ENCODE results near the gene MYL10. TPM values are rescaled to one million over a fixed set of nuclear protein-coding genes. Genes with fewer than 3 reads are reported as not detected.

MYL10 gene
- total and polyA plus RNA-seq, 2 of the 8 experiments (the other 6 are each of a cell fraction or from before 2014, with no cell fraction given): 0.18 TPM; not detected in 1

DNA sequence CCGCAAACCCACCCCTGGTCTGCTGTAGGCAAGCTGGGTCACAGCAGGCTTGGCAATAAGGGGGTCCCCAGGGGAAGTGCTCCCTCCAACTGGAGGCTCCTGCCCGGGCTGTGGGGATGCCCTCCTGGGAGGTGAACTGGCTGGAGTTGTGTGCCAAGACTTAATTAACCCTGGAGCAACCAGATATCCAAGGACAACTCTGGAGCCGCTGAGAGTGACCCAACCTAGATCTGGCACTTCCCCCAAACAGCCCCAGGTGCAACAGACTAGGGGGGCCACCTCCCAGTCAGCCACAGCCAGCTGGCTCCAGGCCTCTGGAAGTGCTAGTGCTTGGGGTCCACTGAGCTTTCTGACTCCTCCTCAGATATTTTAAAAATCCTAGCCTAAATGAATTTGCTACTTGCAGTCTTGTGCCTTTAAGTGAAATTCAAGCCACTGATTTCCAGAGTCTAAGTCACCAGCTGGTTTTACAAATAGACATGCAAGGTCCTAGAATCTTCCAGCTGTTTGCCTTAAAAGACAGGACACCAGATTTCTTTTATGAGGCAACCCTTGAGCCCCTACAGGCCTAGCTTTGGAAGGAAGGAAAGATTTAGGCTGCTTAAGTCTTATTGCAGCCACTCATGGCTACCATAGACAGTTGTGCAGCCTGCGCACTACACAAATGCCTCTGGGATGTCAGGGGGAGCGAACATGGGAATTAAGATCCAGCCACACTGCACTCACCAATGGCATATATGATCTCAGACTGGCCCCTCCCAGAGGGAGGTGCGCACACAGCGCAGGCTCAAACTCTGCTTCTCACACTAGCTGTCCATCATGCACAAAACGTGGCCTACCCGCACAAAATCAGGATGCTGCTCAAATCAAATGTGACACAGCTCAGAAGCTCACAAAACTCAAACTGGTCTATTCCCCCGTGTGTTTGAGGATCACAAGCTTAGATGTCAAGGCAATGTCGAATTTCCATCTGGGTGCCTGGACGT, 42.6 kb upstream of the MYL10 start:
- H2BK12ac ChIP-seq (ENCODE audit: low read depth, low read length): peak overlapping the region; percentile 75; the same call in 1 of the 2 replicates
- H3K23ac ChIP-seq (ENCODE audit: insufficient read length): no peak overlapping the region
- no peak overlapping the region; a peak in 1 of 7 replicates for H3K9ac ChIP-seq (replicated peaks in 1 of 4; ENCODE audit: extremely low read depth in 1 of 4, low read depth in 3 of 4, low read length in 3 of 4)
- no peak overlapping the region for H2AK5ac ChIP-seq (ENCODE audit: low read depth, low read length)
- H4K8ac ChIP-seq (ENCODE audit: extremely low read depth, insufficient read depth, low read length): no peak overlapping the region; the same call in 1 of the 2 replicates
- no peak overlapping the region for H2BK120ac ChIP-seq (replicated peaks; ENCODE audit: low read depth, low read length)
- no peaks in the 10 kb centered on the region for H3K27me3 ChIP-seq (replicated peaks in 1 of 4; ENCODE audit: control insufficient read depth in 3 of 4, extremely low read depth in 1 of 4, insufficient read depth in 3 of 4, low read length in 3 of 4)
- CTCF ChIA-PET (ENCODE audit: partially characterized antibody): interaction anchor here (0.6 to 2.0 kb wide), 12 partner anchors 10 to 604 kb away, joined by 3 to 9 read pairs (median 4); no protein-coding TSS in a partner anchor
- 0 out of 2 replicates have a peak overlapping the region, but pooled peaks have one; percentile 10 for H2BK15ac ChIP-seq (ENCODE audit: low read length)
- no peaks in the 10 kb centered on the region for H3K23me2 ChIP-seq (ENCODE audit: low read depth, low read length)
- no peak overlapping the region; the same call in 1 of the 2 replicates for H3K18ac ChIP-seq (ENCODE audit: extremely low read depth, low read length)
- H3K9me3 ChIP-seq (ENCODE audit: insufficient read depth in 2 of 2, low read depth in 1 of 2, low read length in 1 of 2): no peaks in the 10 kb centered on the region
- no peak overlapping the region for H3K14ac ChIP-seq (ENCODE audit: insufficient read length)
- no peak overlapping the region for H4K91ac ChIP-seq (replicated peaks; ENCODE audit: insufficient read length, low read length)
- no peaks in the 10 kb centered on the region for H3K79me1 ChIP-seq (ENCODE audit: low read depth, low read length)
- H3K4ac ChIP-seq (replicated peaks; ENCODE audit: insufficient read length, low read depth, low read length): no peak overlapping the region
- no peak overlapping the region; the same call in 1 of the 2 replicates for H2BK20ac ChIP-seq (ENCODE audit: low read length)
- no peak overlapping the region for H3K27ac ChIP-seq (ENCODE audit: low read depth, low read length)
- 84% methylated on average over 12 of the region's 12 CpGs; no CpG with 5 or more reads in 1 of the 2 experiments for WGBS, 2 experiments (ENCODE audit: extremely low coverage in 1 of 2, insufficient coverage in 1 of 2, insufficient read length in 1 of 2, insufficient replicate concordance in 2 of 2, low coverage in 1 of 2, low lambda C conversion rate in 2 of 2, missing lambda C conversion rate in 1 of 2)
- H3K56ac ChIP-seq (replicated peaks; ENCODE audit: insufficient read length, low read depth, low read length): no peak overlapping the region
- H3K79me2 ChIP-seq (ENCODE audit: control insufficient read depth in 1 of 2, insufficient read depth in 2 of 2, low read length in 2 of 2): no peaks in the 10 kb centered on the region
- H4K5ac ChIP-seq (ENCODE audit: insufficient read length, low read depth, low read length): no peak overlapping the region
- FAIRE-seq: no peak
- DNase-seq (ENCODE audit: low read depth in 1 of 2, low spot score in 2 of 2): no peak
- TF ChIP-seq KDM4A (IDR thresholded peaks at IDR 0.05; ENCODE audit: low read depth, low read length, severe bottlenecking): no peak
- TF ChIP-seq CHD2 (IDR thresholded peaks at IDR 0.05; ENCODE audit: low read length): no peak
- no peak for TF ChIP-seq FOSL1 (IDR thresholded peaks at IDR 0.05; ENCODE audit: insufficient read depth, low read depth, low read length)
- no peak for TF ChIP-seq TEAD4 (IDR thresholded peaks at IDR 0.05; ENCODE audit: low read depth, low read length)
- no peak for TF ChIP-seq JUND (IDR thresholded peaks at IDR 0.05; ENCODE audit: low read length)
- 0 out of 2 replicates have a peak overlapping the region, but pooled peaks have one; percentile 4 for H2AFZ ChIP-seq (ENCODE audit: low read length)
- H3K4me3 ChIP-seq (ENCODE audit: extremely low read depth in 1 of 4, insufficient read depth in 2 of 4, low read depth in 3 of 4, low read length in 4 of 4): no peak overlapping the region
- peak overlapping the region; percentile 35; the same call in 1 of the 2 replicates for H2BK5ac ChIP-seq (ENCODE audit: low read depth, low read length)
- 0 out of 7 replicates have a peak, but pooled peaks cover 0 to 3% (median under 1%) of the 10 kb centered on the region in 4 experiments for H3K4me1 ChIP-seq (replicated peaks in 1 of 4; ENCODE audit: control insufficient read depth in 3 of 4, insufficient read depth in 4 of 4, low read length in 3 of 4)
- H4K20me1 ChIP-seq (replicated peaks in 1 of 2; ENCODE audit: control insufficient read depth in 1 of 2, insufficient read depth in 2 of 2, low read length in 2 of 2): no peaks in the 10 kb centered on the region
- no peak overlapping the region for H3K4me2 ChIP-seq (ENCODE audit: insufficient read depth in 1 of 2, low read depth in 2 of 2, low read length in 2 of 2)
- POLR2A ChIA-PET (ENCODE audit: partially characterized antibody): interaction anchor here (1.3 kb wide), 1 partner anchor 50 kb away, joined by 3 read pairs; no protein-coding TSS in a partner anchor
- H3K36me3 ChIP-seq (ENCODE audit: control insufficient read depth in 2 of 4, insufficient read depth in 4 of 4, low read length in 3 of 4): no peaks in the 10 kb centered on the region
